ENCODE results near the gene GRID2.

The GRID2 gene

GRCh38 chr4:93000910-93001309, 697.1 kb downstream of the GRID2 start:
- no peak for DNase-seq (ENCODE audit: extremely low read depth, low read depth)
- TF ChIP-seq CTCF (IDR thresholded peaks at IDR 0.05; ENCODE audit: low read depth, low read length) = no peak

GRCh38 chr4:93002240-93002639, 698.5 kb downstream of the GRID2 start:
- TF ChIP-seq CTCF (IDR thresholded peaks at IDR 0.05; ENCODE audit: low read depth, low read length) = no peak
- DNase-seq (ENCODE audit: extremely low read depth, low read depth) = no peak

- no peak for TF ChIP-seq CTCF (IDR thresholded peaks at IDR 0.05; ENCODE audit: low read depth, low read length)
- no peak for DNase-seq (ENCODE audit: extremely low read depth, low read depth)
Observed at GRCh38 chr4:93016350-93016749, 712.6 kb downstream of the GRID2 start.

- no peak for DNase-seq (ENCODE audit: extremely low read depth, low read depth)
Observed at GRCh38 chr4:93018243-93018642, 714.5 kb downstream of the GRID2 start.

GRCh38 chr4:93018806-93019205, 715.0 kb downstream of the GRID2 start:
- TF ChIP-seq CTCF (IDR thresholded peaks at IDR 0.05; ENCODE audit: low read depth, low read length) = no peak
- DNase-seq (ENCODE audit: extremely low read depth, low read depth) = no peak

More at GRCh38 chr4:93018243-93018642, 714.5 kb downstream of the GRID2 start:
- TF ChIP-seq CTCF (IDR thresholded peaks at IDR 0.05; ENCODE audit: low read depth, low read length) = no peak

GRCh38 chr4:93029769-93030168, 726.0 kb downstream of the GRID2 start:
- TF ChIP-seq CTCF (IDR thresholded peaks at IDR 0.05; ENCODE audit: low read depth, low read length) = no peak
- DNase-seq (ENCODE audit: extremely low read depth, low read depth) = no peak

GRCh38 chr4:93030670-93031069, 726.9 kb downstream of the GRID2 start:
- no peak for TF ChIP-seq CTCF (IDR thresholded peaks at IDR 0.05; ENCODE audit: low read depth, low read length)
- no peak for DNase-seq (ENCODE audit: extremely low read depth, low read depth)

Measured in AG09319 (cell line).